Subcutaneous abdominal adipose tissue (tissue), 5 donors: ENCODE data around the gene LZTS2.
A peak's percentile ranks its signal among the peaks of the same experiment; 100 is the strongest.
"Not testable (repeated sequence)": the region's sequence is repeated elsewhere in the genome, so short reads cannot be mapped to it uniquely, and the experiment has no call there.

Source experiments
- H3K27ac ChIP-seq: one replicate; pipeline ENCODE4 v1.7.0; 2013; ENCODE audit warnings: low read depth, mild to moderate bottlenecking, inconsistent platforms, low read length, moderate library complexity
- H3K27me3 ChIP-seq, 5 donors: one replicate each; pipeline ENCODE4 v1.7.0; 2013; ENCODE audit warnings: low read length in 5 of 5, inconsistent platforms in 1 of 5; ENCODE audit not compliant: control insufficient read depth in 5 of 5, insufficient read depth in 4 of 5
- H3K36me3 ChIP-seq, 5 donors: one replicate each; pipeline ENCODE4 v1.7.0; 2013; ENCODE audit warnings: low read length in 5 of 5; ENCODE audit not compliant: control insufficient read depth in 5 of 5, insufficient read depth in 5 of 5
- H3K4me1 ChIP-seq, 5 donors: one replicate each; pipeline ENCODE4 v1.7.0; 2013; ENCODE audit warnings: low read length in 5 of 5, mild to moderate bottlenecking in 3 of 5, moderate library complexity in 1 of 5; ENCODE audit not compliant: control insufficient read depth in 5 of 5, insufficient read depth in 5 of 5
- H3K4me3 ChIP-seq, 5 donors: one replicate each; pipeline ENCODE4 v1.7.0; 2013; ENCODE audit warnings: low read length in 5 of 5, low read depth in 1 of 5
- H3K9ac ChIP-seq, 5 donors: one replicate each; pipeline ENCODE4 v1.7.0; 2013; ENCODE audit warnings: low read length in 5 of 5, mild to moderate bottlenecking in 4 of 5, moderate library complexity in 3 of 5
- H3K9me3 ChIP-seq, 5 donors: one replicate each; pipeline ENCODE4 v1.7.0; 2013; ENCODE audit warnings: low read length in 5 of 5; ENCODE audit not compliant: control insufficient read depth in 5 of 5
- donor health status: healthy.
- donor health status: healthy.
- donor health status: healthy.
- donor health status: healthy.
- donor health status: healthy.

Gene LZTS2

GRCh38 chr10:100969187-100970075 lies 30.2 kb upstream of the LZTS2 start, which contains the start of gene SEMA4G:
TSS of gene SEMA4G (plus strand) at chr10:100969504. CDS start at chr10:100972913, 3,409 bp downstream.
- Histone ChIP-seq H3K4me3 (peak within 1 kb of the TSS; percentile 47 to 74 (median 69)), H3K27me3 (no peaks in the 10 kb centered on the region), H3K27ac (no peak within 1 kb of the TSS), H3K36me3 (peaks cover 5 to 19% (median 12%) of the 10 kb centered on the region in 5 donors), H3K9me3 (no peaks in the 10 kb centered on the region), H3K4me1 (peaks cover 2 to 16% (median 14%) of the 10 kb centered on the region in 5 donors), H3K9ac (peak within 1 kb of the TSS in 4 of 5 donors; percentile 20 to 79 (median 60))

- H3K4me1 ChIP-seq, result peaks cover 2 to 16% (median 14%) of the 10 kb centered on the region in 5 donors
- H3K27ac ChIP-seq, result no peak overlapping the region
- H3K27me3 ChIP-seq, result no peaks in the 10 kb centered on the region
- peak overlapping the region in 3 of 5 donors; percentile 53 to 73 (median 59) for H3K9ac ChIP-seq
- peak overlapping the region; percentile 35 to 71 (median 56) for H3K4me3 ChIP-seq
- no peaks in the 10 kb centered on the region for H3K9me3 ChIP-seq
- H3K36me3 ChIP-seq, result peaks cover 4 to 16% (median 12%) of the 10 kb centered on the region in 5 donors
Observed at GRCh38 chr10:100970076-100970913, 29.3 kb upstream of the LZTS2 start.

GRCh38 chr10:100970914-100971811 lies 28.4 kb upstream of the LZTS2 start:
- Histone ChIP-seq H3K9me3 (no peaks in the 10 kb centered on the region), H3K9ac (no peak overlapping the region), H3K27ac (no peak overlapping the region), H3K4me3 (no peak overlapping the region), H3K36me3 (peaks cover 0 to 8% (median 5%) of the 10 kb centered on the region in 5 donors), H3K4me1 (peaks cover 2 to 16% (median 14%) of the 10 kb centered on the region in 5 donors), H3K27me3 (no peaks in the 10 kb centered on the region)

GRCh38 chr10:100972115-100972903 lies 27.3 kb upstream of the LZTS2 start:
- Histone ChIP-seq H3K27me3 (no peaks in the 10 kb centered on the region), H3K4me3 (no peak overlapping the region), H3K9ac (no peak overlapping the region), H3K9me3 (no peaks in the 10 kb centered on the region), H3K27ac (no peak overlapping the region), H3K36me3 (peaks cover 0 to 1% (median 0%) of the 10 kb centered on the region in 5 donors), H3K4me1 (peaks cover 2 to 16% (median 14%) of the 10 kb centered on the region in 5 donors)

GRCh38 chr10:100972904-100973535 lies 26.6 kb upstream of the LZTS2 start:
- Histone ChIP-seq H3K27me3 (no peaks in the 10 kb centered on the region), H3K9ac (no peak overlapping the region), H3K27ac (no peak overlapping the region), H3K36me3 (peaks cover 0 to 3% (median 1%) of the 10 kb centered on the region in 5 donors), H3K4me3 (no peak overlapping the region), H3K4me1 (peaks cover 2 to 16% (median 14%) of the 10 kb centered on the region in 5 donors), H3K9me3 (no peaks in the 10 kb centered on the region)

- H3K36me3 ChIP-seq, result peaks cover 0 to 23% (median 20%) of the 10 kb centered on the region in 5 donors
- H3K9me3 ChIP-seq, H3K4me3 ChIP-seq, H3K27me3 ChIP-seq, H3K27ac ChIP-seq, H3K9ac ChIP-seq, H3K4me1 ChIP-seq: not testable (repeated sequence)
Observed at GRCh38 chr10:100975397-100975796, 24.2 kb upstream of the LZTS2 start.

DNA sequence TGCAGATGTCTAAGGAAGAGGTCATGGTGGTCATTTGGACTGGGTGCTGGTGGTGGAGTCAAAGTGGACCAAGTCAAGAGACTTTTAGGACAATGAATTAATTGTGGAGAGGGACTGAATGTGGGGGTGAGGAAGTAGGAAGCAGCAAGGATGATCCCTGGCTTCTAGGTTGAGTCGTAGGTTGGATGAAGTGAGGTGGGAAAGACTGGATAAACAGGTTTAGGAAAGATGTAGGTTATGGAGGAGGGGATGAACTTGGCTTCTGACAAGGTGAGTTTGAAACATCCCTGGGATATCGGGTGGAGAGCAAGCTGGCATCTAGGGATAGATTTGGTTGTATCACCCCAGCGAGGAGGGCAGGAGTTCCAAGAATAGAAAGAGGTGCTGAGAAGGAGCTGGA lies 22.7 kb upstream of the LZTS2 start:
- no peak overlapping the region for H3K9ac ChIP-seq
- H3K4me3 ChIP-seq, result no peak overlapping the region
- H3K4me1 ChIP-seq, result no peaks in the 10 kb centered on the region
- peaks cover 6 to 38% (median 31%) of the 10 kb centered on the region in 5 donors for H3K36me3 ChIP-seq
- no peaks in the 10 kb centered on the region for H3K9me3 ChIP-seq
- no peak overlapping the region for H3K27ac ChIP-seq
- no peaks in the 10 kb centered on the region for H3K27me3 ChIP-seq

DNA sequence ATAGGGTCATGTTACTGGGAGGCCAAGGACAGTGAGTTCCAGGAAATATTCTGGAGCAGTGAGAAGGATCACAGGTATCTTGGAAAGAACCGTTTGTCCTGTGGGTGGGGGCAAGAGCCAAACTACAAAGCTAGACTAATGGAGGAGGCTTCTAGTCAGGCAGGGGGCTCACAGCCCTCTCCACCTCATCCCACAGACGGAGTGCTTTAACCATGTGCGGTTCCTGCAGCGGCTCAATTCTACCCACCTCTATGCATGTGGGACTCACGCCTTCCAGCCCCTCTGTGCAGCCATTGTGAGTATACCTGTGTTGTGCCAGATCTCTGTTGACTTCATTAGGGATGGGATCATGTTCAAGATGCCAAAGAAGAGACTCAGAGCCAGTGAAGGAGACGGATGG lies 22.2 kb upstream of the LZTS2 start:
- H3K36me3 ChIP-seq, result peaks cover 6 to 41% (median 36%) of the 10 kb centered on the region in 5 donors

More for the DNA sequence above, 22.2 kb upstream of the LZTS2 start:
- Histone ChIP-seq H3K4me3 (no peak overlapping the region), H3K9ac (no peak overlapping the region), H3K4me1 (no peaks in the 10 kb centered on the region), H3K9me3 (no peaks in the 10 kb centered on the region), H3K27ac (no peak overlapping the region), H3K27me3 (no peaks in the 10 kb centered on the region)
